Measurements from ENCODE around the gene HYKK.
"Not testable (repeated sequence)": the region's sequence is repeated elsewhere in the genome, so short reads cannot be mapped to it uniquely, and the experiment has no call there.

HYKK gene

GRCh38 chr15:78540871-78541743 lies 33.7 kb downstream of the HYKK start:
- peak; percentile 37 for DNase-seq

GRCh38 chr15:78541744-78542034 lies 34.3 kb downstream of the HYKK start:
- DNase-seq: no peak

- DNase-seq: no peak
Observed at GRCh38 chr15:78542647-78543046, 35.3 kb downstream of the HYKK start.

GRCh38 chr15:78550194-78550593 lies 42.8 kb downstream of the HYKK start:
- DNase-seq: no peak

GRCh38 chr15:78550815-78551214 lies 43.4 kb downstream of the HYKK start:
- DNase-seq: no peak

- no peak for DNase-seq
Observed at GRCh38 chr15:78551902-78552301, 44.5 kb downstream of the HYKK start.

- no peak for DNase-seq
Observed at GRCh38 chr15:78552597-78552996, 45.2 kb downstream of the HYKK start.

GRCh38 chr15:78560201-78560600 lies 52.8 kb downstream of the HYKK start:
- DNase-seq: not testable (repeated sequence)

GRCh38 chr15:78561490-78561889 lies 54.1 kb downstream of the HYKK start:
- no peak for DNase-seq

GRCh38 chr15:78563092-78563491 lies 55.7 kb downstream of the HYKK start:
- no peak for DNase-seq

GRCh38 chr15:78564743-78565096 lies 57.3 kb downstream of the HYKK start:
- no peak for DNase-seq

- peak; percentile 87 for DNase-seq
Observed at GRCh38 chr15:78565097-78565950, 57.9 kb downstream of the HYKK start, which contains the start of gene CHRNA5. Gene CHRNA5, plus strand, starts transcription at chr15:78565520. Its CDS starts 200 bp downstream, at chr15:78565720.

- no peak for DNase-seq
Observed at GRCh38 chr15:78565951-78566774, 58.8 kb downstream of the HYKK start.

GRCh38 chr15:78567531-78567930 lies 60.2 kb downstream of the HYKK start:
- no peak for DNase-seq

- no peak for DNase-seq
Observed at GRCh38 chr15:78570710-78571109, 63.3 kb downstream of the HYKK start.

GRCh38 chr15:78571382-78571781 lies 64.0 kb downstream of the HYKK start:
- DNase-seq: no peak

- no peak for DNase-seq
Observed at GRCh38 chr15:78573416-78573815, 66.0 kb downstream of the HYKK start.

- DNase-seq: no peak
Observed at GRCh38 chr15:78574944-78575343, 67.6 kb downstream of the HYKK start.
